NCI-H82 treated with DMSO at 0.1 percent for 48 hours (cell line): Measurements from ENCODE around the gene MEST.
A peak's percentile ranks its signal among the peaks of the same experiment; 100 is the strongest.
"Not testable (repeated sequence)": the region's sequence is repeated elsewhere in the genome, so short reads cannot be mapped to it uniquely, and the experiment has no call there.

Source experiments
- DNase-seq: peaks from one replicate; lab custom pipeline; 2025; ENCODE audit not compliant: unreplicated experiment; lab: John Stamatoyannopoulos, UW

The MEST gene

DNA sequence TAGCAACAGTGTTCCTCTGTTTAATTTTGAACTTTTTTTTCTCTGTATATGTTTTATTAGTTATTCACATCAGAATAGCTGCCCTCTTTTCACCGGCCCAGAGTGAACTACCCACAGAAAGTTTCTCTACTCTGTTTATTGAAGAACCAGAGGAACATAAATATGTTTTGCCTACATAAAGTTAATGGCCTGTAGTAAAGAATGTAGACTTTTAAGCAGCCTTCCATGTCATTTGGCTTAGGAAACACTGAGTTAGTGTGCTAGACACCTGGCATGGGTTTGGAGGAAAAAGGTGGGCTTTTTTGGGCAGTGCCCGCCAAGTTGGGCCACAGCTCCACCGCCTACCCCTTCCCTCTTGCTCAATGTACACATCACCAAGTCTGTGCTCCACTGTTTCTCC is 8.9 kb upstream of the MEST start:
- no peak for DNase-seq

DNA sequence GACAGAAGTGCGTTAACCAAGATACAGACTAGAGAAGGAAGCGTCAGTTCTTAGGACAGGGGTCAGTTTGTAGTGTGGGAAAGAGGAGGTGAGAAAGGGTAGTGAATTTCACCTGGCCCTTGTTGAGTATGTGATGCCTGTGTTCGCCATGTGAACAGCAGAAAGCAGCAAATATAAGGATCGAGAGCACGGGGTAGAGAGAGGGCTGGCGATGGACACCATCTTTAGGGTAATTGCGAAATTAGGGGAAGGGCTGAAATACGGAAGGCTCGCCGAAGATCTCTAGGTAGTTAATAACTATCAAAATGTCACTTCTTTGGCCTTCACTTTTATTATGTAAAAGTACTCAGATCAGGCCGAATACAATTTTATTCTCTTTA is 6.2 kb upstream of the MEST start:
- DNase-seq = no peak

DNA sequence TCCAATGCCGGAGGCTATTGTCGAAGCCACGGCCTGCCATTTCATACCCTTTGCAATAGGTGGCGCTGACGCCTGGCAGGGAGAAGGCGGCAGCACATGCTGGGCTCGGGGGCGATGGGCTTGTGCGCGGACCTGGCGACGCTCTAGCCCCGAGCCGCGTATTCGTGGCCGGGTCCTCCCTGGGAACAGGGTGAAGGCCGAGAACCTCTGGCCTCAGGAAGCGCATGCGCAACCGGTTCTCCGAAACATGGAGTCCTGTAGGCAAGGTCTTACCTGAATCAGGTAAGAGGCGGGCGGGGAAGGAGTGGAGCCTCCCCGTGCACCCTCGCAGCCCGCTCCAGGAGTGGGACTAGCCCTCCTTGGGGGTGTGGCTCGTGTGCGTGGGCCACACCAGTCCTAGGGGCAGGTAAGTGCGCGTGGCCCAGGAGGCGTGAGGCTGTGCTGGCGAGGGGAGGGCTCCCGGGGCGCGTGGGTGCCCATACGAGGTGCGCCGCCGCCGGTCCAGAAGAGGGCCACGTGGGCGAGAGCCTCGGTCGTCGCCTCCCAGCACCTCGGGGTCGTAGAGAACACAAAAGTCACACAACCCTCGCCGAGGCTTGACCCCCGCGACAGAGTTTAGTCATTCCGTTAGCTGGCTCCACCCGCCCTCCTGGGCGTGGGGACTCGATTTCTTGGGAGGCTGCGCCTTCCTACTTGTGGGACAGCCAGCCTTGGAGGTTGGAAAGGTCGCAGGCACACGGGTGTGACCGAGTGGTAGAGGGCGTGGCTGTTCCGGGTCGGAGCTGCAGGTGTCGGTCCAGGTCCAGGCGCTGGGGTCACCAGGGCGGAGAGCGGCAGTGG is 5.6 kb upstream of the MEST start:
- DNase-seq = no peak

DNA sequence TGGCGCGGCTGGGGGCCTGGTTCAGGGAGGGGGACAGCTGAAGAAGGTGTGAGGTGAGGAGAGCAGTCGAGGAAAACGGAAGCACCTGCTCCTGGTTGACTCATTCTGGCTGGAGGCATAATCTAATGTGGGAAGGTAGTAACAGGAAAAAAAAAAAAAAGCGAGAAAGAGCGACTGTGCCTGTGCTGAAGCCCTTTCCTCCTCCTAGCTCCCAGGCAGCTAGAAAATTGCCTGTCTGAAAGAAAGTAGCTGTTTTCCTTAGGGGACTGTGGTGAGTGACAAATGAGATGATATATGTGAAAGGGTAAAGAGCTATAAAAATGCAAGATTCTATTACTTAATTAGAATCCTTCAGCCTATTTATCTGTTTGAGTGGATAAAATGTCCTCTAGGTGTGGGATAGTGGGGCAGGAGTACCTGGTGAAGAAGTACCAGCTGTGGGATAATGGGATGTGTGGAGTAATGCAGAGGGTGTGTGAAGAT is 4.9 kb upstream of the MEST start:
- DNase-seq = no peak

DNA sequence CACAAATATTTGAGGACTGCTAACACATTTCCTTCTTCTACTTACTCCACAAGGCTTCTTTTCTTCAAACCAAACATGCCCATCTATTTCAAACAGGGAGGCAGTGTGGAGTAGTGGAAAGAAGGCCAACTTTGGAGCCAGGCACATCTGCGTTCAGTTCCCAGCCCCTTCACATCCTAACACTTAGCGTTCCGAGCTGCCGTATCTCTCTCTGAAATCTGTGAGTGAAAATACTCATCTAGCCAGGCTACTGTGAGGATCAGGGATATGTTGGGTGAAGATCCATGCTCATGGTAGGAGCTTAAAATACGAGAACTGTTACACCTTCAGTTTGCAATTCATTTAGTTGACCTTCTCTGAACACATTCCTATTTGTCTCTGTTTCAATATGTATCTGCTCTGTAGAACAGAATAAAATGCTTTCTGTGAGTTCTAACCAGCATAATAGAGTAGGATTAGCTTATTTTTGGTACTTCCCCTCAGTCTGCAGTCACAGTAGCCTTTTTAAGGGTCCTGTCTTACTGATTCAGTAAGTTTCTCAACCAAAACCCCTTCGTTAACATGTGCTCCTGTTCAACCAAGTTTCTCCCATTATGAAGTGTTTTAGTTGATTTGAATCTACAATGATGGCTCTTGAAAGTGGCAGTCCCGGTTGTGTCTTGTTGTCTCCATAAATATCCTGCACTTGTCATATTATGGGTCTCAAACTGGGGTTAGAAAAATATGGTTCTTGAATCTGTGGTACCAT is 3.3 kb upstream of the MEST start:
- DNase-seq = no peak

DNA sequence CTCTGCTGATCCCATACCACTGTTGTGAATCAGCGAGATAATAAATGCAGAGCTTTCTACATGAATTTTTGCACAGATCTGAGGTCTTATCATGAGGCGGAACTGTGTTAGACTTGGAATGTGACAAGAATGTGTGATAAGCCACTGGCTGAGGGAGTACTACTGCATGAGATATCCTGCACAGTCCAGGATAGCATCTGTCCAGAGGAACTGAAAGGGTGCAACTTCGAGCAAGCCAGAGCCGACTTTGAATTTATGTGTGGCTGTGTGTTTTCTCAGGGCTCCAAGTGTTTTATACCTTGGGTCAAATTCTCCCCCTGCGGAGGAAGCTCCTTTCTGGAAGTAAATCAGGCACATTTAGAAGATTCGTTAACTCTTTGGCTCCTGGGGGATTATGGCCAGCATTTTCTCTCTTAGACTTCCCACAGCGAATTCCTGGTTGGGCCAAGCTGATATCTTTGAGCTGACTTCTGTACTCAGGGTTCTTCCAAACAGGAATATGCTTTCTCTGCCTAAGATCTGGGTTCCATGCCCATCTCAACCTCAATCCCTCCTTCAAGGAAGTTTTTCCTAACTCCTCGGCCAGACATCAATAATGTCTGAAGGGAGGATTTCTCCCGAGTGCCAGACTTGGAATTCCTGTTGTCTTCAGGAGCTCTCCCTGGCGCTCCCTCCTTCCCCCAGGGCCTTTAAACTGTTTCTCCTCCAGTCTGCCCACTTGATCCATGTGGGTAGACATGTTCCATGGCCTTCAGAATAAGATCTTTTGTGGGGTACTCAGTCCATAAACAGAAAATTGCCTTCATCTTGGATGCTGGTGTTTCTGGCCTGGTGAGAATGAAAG is 2.5 kb upstream of the MEST start:
- DNase-seq = no peak

DNA sequence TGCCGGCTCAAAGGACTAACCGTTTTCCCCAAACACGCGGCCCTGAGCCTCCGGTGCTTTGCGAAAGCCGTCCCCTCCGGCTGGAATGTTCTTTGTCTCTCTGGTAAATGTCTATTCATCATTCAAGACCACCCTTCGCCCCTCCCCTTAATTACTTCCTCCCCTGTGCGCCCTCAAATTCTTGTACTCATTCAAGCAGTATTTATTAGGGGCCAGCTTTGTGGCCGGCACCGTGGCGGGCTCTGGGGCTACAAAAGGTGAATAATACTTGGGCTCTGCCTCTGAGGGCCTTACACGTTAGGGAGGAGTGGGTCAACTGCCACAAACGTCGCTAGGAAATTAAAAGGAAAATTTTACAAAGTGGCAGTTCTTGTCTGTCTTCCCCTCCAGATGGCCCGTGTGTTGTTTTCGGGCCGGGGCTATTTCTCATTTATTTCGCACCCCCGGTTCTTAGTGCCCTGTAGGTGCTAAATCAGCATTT is 1.5 kb upstream of the MEST start:
- no peak for DNase-seq

DNA sequence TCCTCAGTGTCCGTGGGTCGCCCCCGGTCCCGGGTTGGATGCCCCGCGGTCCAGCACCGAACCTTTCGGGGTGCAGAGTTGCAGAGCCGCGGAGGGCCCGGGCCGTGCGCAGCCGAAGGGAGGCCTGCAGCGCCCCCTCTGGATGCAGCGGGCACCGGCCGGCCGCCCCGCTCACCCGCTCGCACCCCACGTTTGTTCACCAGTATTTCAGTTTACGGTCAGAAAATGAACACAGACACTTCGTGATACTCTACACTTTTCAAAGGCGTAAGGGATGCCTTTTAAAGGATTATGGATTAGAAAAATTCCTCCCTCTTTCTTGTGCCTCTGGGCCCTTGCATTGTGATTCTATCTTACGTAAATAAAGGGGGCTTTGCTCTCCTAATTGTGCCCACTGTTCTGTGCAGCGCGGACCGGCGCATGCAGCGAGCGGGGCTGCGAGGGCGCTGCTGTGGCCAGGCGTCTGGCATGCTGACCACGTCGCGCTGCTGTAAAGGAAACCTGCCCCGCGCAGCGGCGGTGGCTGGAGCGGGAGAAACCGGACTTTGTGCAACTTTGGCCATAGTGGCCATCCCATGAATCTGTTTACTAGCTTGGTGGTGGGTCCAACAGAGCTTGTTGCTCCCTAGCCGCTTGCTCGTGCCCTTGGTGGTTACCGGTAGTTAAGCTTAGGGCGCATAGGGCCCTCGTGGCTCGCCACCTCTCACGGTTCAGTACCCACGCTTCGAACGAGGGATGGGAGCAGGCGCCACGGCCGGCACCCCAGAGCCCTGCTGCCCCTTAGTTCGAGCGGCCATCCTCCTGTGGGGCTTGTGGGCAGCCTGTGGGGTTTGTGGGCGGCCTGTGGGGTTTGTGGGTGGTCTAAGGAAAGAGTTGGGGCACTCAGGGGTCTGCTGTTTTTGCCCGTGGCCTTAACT is 739 bp upstream of the MEST start:
- DNase-seq = no peak

DNA sequence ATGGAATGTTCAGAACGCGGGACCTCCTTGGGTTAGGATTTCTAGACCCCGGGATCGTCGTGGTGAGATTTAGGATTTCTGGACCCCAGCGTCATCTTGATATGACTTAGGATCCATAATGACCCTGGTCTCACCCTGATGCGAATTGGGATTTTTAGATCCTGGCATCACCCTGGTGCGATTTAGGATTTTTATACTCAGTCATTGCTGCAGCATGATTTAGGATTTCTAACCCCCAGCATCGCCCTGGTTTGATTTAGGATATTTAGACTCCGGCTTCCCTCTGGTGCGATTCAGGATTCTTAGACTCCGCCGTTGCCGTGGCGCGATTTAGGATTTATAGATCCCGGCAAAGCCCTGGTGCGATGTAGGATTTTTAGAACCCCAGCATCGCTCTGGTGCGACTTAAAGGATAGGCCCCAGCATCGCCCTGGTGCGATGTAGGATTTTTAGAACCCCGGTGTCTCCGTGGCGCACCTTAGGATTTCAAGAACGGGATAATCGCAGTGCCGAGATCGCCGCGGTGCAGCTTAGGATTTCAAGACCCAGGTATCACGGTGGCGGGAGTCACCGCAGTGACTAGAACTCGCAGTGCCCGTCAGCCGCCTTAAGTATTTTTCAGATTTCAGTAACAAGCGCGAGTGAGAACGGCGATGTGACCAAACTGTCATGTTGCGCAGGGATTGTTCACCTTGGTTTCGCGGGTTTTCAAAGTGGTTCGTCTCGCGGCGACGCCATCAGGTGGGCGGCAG is 814 bp downstream of the MEST start:
- no peak for DNase-seq

DNA sequence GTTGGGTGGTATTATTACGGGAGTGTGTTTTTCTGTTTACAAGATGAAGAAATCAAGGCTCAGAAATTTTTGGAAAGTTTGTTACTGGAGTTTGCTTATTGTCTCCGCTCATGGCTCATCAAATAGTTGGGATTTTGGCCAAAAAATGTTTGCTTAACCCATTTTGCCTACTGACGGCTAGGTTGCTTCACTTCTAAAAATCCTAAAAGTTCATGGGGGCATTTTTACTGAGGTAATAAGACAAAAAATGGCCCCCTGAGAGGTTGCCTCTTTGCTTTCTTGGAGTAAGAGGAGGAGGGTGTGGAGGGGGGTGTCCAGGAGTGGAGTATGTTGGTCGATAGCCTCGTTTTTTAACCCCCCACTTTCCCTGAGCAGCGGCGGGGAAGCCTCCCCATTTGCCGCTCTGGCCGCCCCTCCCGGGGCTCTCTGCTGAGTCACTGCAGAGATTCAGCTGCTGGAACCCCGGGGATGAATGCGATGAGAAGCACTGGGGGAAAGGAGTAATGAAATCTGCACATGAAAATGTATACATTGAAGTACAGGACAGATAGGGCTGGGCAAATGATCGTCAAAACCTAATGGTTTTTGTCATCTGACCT is 1.5 kb downstream of the MEST start:
- no peak for DNase-seq

DNA sequence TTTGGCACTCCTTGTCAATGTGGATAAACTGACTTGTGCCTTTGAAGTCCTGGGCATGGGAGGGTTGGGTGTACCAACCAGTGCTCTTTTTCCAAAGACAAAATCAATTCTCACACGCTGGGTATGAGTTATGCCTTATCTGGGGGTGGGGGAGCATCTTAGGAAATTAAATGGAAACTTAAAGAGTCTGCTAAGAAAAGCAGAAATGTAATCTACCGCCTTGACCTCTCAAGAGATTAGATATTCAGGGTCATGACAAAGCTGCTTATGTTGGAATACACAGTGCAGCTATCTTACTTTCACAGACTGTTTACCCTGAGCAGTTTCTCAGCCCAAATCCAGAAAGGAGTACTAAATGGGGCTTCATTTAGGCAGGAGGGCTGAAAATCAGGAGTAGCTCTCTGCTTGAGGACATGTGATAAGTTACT is 2.6 kb downstream of the MEST start:
- peak; percentile 24 for DNase-seq

DNA sequence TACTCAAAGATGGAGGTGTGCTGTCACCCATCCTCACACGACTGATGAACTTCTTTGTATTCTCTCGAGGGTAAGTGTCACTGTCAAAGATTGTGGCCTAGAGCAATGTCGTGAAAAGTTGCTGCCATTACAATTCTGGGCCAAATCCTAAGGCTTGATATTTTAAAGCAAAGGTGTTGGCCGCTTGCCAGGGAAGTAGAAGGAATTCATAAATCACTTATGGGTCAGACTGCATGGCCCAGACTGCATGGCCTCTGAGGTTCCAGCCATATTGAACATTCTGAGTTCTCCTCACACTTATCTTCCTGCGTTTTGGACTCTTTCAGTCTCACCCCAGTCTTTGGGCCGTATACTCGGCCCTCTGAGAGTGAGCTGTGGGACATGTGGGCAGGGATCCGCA is 8.6 kb downstream of the MEST start:
- DNase-seq = no peak

DNA sequence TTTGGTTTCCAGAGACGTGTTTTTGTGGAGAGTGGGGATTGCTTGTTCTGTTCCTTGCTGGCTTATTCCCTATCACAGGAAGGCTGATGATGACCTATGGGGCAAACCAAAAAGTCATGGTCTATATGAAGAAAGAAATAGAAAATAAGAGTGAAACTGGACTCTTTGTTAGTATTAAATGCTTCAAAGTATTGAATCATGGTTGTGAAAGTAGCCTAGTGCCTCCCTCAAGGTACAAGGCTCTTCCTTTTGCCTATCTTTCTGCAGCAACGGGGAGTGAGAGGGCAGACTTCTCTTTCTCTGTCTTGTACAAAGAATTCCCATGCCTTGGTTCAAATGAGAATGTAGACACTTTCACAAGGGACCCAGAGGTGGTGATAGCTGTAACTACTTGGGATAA is 9.0 kb downstream of the MEST start:
- no peak for DNase-seq

DNA sequence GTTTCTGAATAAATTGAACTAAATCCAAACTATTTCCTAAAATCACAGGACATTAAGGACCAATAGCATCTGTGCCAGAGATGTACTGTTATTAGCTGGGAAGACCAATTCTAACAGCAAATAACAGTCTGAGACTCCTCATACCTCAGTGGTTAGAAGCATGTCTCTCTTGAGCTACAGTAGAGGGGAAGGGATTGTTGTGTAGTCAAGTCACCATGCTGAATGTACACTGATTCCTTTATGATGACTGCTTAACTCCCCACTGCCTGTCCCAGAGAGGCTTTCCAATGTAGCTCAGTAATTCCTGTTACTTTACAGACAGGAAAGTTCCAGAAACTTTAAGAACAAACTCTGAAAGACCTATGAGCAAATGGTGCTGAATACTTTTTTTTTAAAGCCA is 13.9 kb downstream of the MEST start:
- no peak for DNase-seq

DNA sequence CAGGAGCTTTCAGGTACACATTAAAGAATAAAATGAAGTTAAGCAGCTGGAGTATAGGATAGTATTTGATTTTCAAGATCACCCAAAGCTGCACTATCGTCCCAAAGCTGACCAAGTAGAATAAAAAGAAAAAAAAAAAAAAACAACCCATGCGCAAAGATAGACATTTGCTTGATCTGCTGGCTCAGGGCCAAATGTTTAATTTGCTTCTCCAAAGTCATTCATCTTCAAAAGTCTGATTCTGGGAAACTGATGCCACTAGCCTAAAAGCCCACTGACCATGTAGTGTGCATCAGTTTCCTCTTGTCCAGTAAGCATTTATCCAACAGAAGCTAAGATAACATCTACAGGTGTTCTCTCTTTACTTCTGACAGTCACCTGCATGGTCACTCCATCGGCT is 14.5 kb downstream of the MEST start:
- no peak for DNase-seq

DNA sequence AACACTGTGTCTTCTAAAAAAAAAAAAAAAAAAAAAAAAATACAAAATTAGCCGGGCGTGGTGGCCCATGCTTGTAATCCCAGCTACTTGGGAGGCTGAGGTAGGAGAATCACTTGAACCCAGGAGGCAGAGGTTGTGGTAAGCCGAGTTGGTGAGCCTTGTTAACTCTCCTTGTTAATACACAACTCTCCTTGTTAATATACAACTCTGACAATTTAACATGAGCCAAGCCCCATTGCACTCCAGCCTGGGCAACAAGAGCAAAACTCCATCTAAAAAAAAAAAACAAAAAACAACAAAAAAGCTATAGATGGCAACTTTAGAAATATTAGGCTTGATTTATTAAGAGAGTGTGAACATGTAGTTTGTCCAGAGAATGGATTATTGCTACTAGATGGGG is 20.2 kb downstream of the MEST start:
- DNase-seq = not testable (repeated sequence)

DNA sequence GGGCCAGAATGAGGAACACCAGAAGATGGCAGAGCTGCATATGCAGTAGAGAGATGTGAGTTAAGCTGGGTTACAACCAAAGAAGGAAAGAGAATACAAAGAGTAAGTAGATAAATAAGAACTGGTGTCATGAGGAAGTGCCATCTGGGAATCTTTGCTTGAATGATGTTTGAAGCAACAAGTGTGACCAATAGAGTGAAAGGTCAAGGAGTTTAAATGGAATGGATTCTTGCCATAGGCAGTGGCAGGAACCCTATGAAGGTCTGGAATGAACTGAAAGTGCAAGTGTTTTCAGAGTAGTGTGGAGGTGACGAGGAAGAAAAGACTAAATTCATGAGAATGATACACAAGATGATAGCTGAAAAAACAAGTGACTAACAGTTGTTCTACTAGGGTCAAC is 21.6 kb downstream of the MEST start:
- DNase-seq = no peak

DNA sequence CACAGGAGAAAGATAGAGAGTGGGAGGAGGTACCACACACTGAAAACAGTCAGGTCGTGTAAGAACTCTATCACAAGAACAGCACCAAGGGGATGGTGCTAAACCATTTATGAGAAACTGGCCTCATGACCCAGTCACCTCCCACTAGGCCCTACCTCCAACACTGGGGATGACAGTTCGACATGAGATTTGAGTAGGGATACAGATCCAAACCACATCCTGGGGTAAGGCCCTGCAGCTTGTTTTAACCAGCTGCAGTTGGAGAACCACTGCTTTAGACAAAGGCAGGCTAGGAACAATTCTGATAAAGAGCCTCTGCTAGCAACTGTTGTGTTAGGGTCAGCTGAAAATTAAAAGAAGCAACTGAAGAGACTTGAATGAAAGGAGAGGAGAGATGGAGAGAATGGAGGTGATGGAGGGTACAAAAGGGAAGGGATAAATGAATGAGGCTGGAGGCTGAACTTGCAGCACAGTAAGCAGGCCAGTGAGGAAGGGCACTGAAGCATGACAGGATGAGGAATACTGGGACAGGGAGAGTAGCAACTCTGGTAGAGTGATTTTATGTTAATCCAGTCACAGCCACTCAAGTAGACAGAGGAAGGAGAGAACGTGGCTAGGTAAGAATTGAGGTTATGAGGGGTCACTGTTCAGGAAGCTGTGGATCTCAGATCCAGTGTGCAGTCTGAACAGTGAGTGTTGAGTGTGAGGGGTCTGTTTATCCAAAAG is 23.6 kb downstream of the MEST start:
- no peak for DNase-seq
